CD4-positive, alpha-beta T cell (primary cell): ENCODE measurements around the gene LPIN2. TPM values are rescaled to one million over a fixed set of nuclear protein-coding genes. Genes with fewer than 3 reads are reported as not detected.

Source experiments
- ATAC-seq: fragments of 200-7000 bp; cut with Tn5 transposase; one replicate; pipeline ENCODE4 v1.10.0; 2022; ENCODE audit warnings: mild to moderate bottlenecking; ENCODE audit not compliant: poor library complexity
- CTCF ChIA-PET: fragments of 350-600 bp; sonication (Branson Sonifier 250); formaldehyde crosslinking; loops from one replicate; lab custom pipeline; 2021; ENCODE audit warnings: antibody characterized with exemption, inconsistent platforms; lab: Charles Lee
- POLR2A ChIA-PET: fragments of 350-600 bp; sonication (Branson Sonifier 250); formaldehyde crosslinking; loops from one replicate; lab custom pipeline; 2021; ENCODE audit warnings: antibody characterized with exemption, inconsistent platforms; lab: Charles Lee
- DNase-seq, 14 experiments: peaks; one replicate each; pipeline ENCODE4 v3.0.0-alpha.2; 2013 to 2020; ENCODE audit warnings: mixed read lengths in 2 of 14
- H3K27ac ChIP-seq, 2 donors: one replicate each; pipeline versions ENCODE4 v1.5.1 to v1.7.0; 2013; ENCODE audit warnings: low read length in 2 of 2, low read depth in 1 of 2, mild to moderate bottlenecking in 1 of 2
- H3K27me3 ChIP-seq, 2 experiments: 1 replicate in 1 of 2; 2 replicates in 1 of 2; pipeline versions ENCODE4 v1.6.1 to v1.7.0; 2013; ENCODE audit warnings: low read length in 2 of 2, control low read depth in 1 of 2, mild to moderate bottlenecking in 1 of 2, moderate library complexity in 1 of 2; ENCODE audit not compliant: insufficient read depth in 2 of 2, control insufficient read depth in 1 of 2
- H3K36me3 ChIP-seq: one replicate; pipeline ENCODE4 v1.6.1; 2013; ENCODE audit warnings: low read length, control low read depth; ENCODE audit not compliant: insufficient read depth
- H3K4me1 ChIP-seq: one replicate; pipeline ENCODE4 v1.6.1; 2013; ENCODE audit warnings: low read length, control low read depth; ENCODE audit not compliant: insufficient read depth
- H3K4me3 ChIP-seq: one replicate; pipeline ENCODE4 v1.5.1; 2013; ENCODE audit warnings: mild to moderate bottlenecking, low read length, moderate library complexity
- H3K9me3 ChIP-seq, 2 experiments: 1 replicate in 1 of 2; 2 replicates in 1 of 2; pipeline versions ENCODE4 v1.6.1 to v1.7.0; 2013; ENCODE audit warnings: low read length in 2 of 2, mild to moderate bottlenecking in 2 of 2, control low read depth in 1 of 2, moderate library complexity in 1 of 2; ENCODE audit not compliant: control insufficient read depth in 1 of 2, insufficient read depth in 1 of 2
- H3K27ac Mint-ChIP-seq: one replicate; pipeline ENCODE4 v1.8.0; 2020; ENCODE audit warnings: mixed read lengths
- H3K27me3 Mint-ChIP-seq: one replicate; pipeline ENCODE4 v1.8.0; 2021; ENCODE audit warnings: mixed read lengths
- H3K36me3 Mint-ChIP-seq: one replicate; pipeline ENCODE4 v1.8.0; 2021; ENCODE audit warnings: low read depth, mixed read lengths
- H3K4me1 Mint-ChIP-seq: one replicate; pipeline ENCODE4 v1.8.0; 2021; ENCODE audit warnings: low read depth, mixed read lengths
- H3K4me3 Mint-ChIP-seq: one replicate; pipeline ENCODE4 v1.8.0; 2020; ENCODE audit warnings: mild to moderate bottlenecking, mixed read lengths
- H3K9me3 Mint-ChIP-seq: one replicate; pipeline ENCODE4 v1.8.0; 2020; ENCODE audit warnings: mixed read lengths
- CTCF ChIP-seq: fragments of 200-600 bp; IDR thresholded peaks from one replicate; pipeline ENCODE4 v1.8.0; 2022; ENCODE audit warnings: antibody characterized with exemption, mild to moderate bottlenecking
- intact Hi-C, 2 experiments: fragments of 100-400 bp; cut with DNase I in 1 of 2; cut with micrococcal nuclease in 1 of 2; formaldehyde crosslinking; loops; one replicate each; pipeline versions ENCODE4 v1.15.1 to v1.9.0; 2023 to 2025; cut with DNase I, micrococcal nuclease
- total RNA-seq, 174 experiments: library from RNA in 2 of 174; stranded (reverse) in 2 of 174; gene quantifications; one replicate each; pipeline ENCODE4 v1.2.3 and lab custom pipeline; 2021 to 2026

LPIN2 gene
- total RNA-seq, 2 experiments from 2014 or later, result 48.7 to 49.0 TPM

- no peaks in the 10 kb centered on the region for H3K9me3 ChIP-seq
- no peak overlapping the region for H3K4me3 Mint-ChIP-seq
- no peak overlapping the region for H3K27ac Mint-ChIP-seq
- H3K9me3 Mint-ChIP-seq, result no peaks in the 10 kb centered on the region
- ChIA-PET CTCF (no interaction called here), POLR2A (no interaction called here)
- intact Hi-C loops, result no loop called here
- H3K36me3 ChIP-seq, result no peaks in the 10 kb centered on the region
- H3K4me3 ChIP-seq, result no peak overlapping the region
- no peak overlapping the region for H3K27ac ChIP-seq
- H3K36me3 Mint-ChIP-seq, result no peaks in the 10 kb centered on the region
- H3K27me3 ChIP-seq, result no peaks in the 10 kb centered on the region
- TF ChIP-seq CTCF, result no peak
- no peaks in the 10 kb centered on the region for H3K27me3 Mint-ChIP-seq
- H3K4me1 Mint-ChIP-seq, result peaks cover 11% of the 10 kb centered on the region
- ATAC-seq (no peak), DNase-seq (no peak)
- peaks cover 5% of the 10 kb centered on the region for H3K4me1 ChIP-seq
These were observed 23.2 kb upstream of the LPIN2 start for GRCh38 chr18:3036108-3036507.

GRCh38 chr18:3035635-3036034 is 22.7 kb upstream of the LPIN2 start:
- POLR2A ChIA-PET, result interaction anchor here (0.6 kb wide), 1 partner anchor 8 kb away, joined by 4 read pairs; no protein-coding TSS in a partner anchor
- Mint-ChIP-seq H3K4me3 (no peak overlapping the region), H3K36me3 (no peaks in the 10 kb centered on the region), H3K27ac (no peak overlapping the region), H3K27me3 (no peaks in the 10 kb centered on the region), H3K4me1 (peaks cover 11% of the 10 kb centered on the region), H3K9me3 (no peaks in the 10 kb centered on the region)
- DNase-seq (no peak), ATAC-seq (no peak)
- Histone ChIP-seq H3K27me3 (no peaks in the 10 kb centered on the region), H3K36me3 (no peaks in the 10 kb centered on the region), H3K4me1 (peaks cover 5% of the 10 kb centered on the region), H3K9me3 (no peaks in the 10 kb centered on the region), H3K4me3 (no peak overlapping the region), H3K27ac (no peak overlapping the region)
- CTCF ChIA-PET, result no interaction called here
- TF ChIP-seq CTCF, result no peak
- intact Hi-C loops, result no loop called here

GRCh38 chr18:3032721-3033120 is 19.8 kb upstream of the LPIN2 start:
- H3K27ac Mint-ChIP-seq, result no peak overlapping the region
- H3K4me3 Mint-ChIP-seq, result no peak overlapping the region
- peaks cover 5% of the 10 kb centered on the region for H3K4me1 Mint-ChIP-seq
- no peak for TF ChIP-seq CTCF
- H3K36me3 ChIP-seq, result no peaks in the 10 kb centered on the region
- no peaks in the 10 kb centered on the region for H3K27me3 Mint-ChIP-seq
- no peak overlapping the region for H3K4me3 ChIP-seq
- intact Hi-C loops, result no loop called here
- H3K4me1 ChIP-seq, result peaks cover 11% of the 10 kb centered on the region
- no peaks in the 10 kb centered on the region for H3K27me3 ChIP-seq
- ChIA-PET CTCF (no interaction called here), POLR2A (no interaction called here)
- ATAC-seq (no peak), DNase-seq (no peak)
- no peaks in the 10 kb centered on the region for H3K9me3 ChIP-seq
- no peaks in the 10 kb centered on the region for H3K36me3 Mint-ChIP-seq
- no peak overlapping the region for H3K27ac ChIP-seq
- H3K9me3 Mint-ChIP-seq, result no peaks in the 10 kb centered on the region
